Posterior cingulate gyrus (tissue), 11 donors: Measurements from ENCODE around the gene NINJ2.

Experiments
- DNase-seq, 10 donors: peaks; one replicate each; pipeline versions ENCODE4 v3.0.0 to v3.0.0-alpha.2; 2020 to 2021; ENCODE audit warnings: mixed read lengths in 3 of 10
- intact Hi-C: fragments of 100-400 bp; cut with DNase I; formaldehyde crosslinking; loops from one replicate; pipeline ENCODE4 v1.15.1; 2023

NINJ2 gene

GRCh38 chr12:543114-543451 is 120.2 kb downstream of the NINJ2 start:
- intact Hi-C loops: no loop called here
- peak in 2 of 10 donors; percentile 47 to 55 for DNase-seq

GRCh38 chr12:542395-543113 is 120.7 kb downstream of the NINJ2 start:
- intact Hi-C loops: no loop called here
- peak in 2 of 10 donors; percentile 15 to 58 for DNase-seq

DNA sequence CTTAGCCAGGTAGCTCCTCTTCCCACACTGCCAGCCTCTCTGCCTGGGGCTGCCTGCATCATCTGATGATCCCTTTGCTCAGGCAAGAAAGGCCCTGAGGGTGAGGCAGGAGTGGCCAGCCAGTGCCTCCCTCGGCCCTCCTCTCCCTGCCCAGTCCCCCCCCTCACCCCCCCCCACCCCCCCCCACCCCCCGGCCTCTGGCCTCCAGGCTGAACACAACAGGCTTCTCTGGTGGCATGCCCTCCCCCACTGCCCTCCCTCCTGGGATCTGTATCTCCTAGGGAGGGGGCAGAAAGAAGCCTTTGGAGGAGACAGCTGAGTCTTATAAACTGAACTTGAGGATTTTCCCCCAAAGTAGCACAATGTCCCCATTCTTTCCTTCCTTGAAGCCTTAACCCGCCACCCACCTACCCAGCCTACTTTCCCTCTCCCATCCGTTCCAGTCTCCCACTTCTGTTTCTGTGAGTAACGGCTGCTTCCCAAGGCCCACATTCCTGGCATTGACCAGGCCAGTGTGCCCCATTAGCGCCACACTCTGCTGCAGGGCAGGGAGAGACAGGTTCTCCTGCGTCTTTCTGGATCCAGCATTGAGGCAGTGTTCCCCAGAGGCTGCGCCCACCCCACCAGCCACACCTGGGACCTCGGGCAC is 121.4 kb downstream of the NINJ2 start:
- peak in 2 of 10 donors; percentile 49 to 76 for DNase-seq
- intact Hi-C loops: no loop called here

DNA sequence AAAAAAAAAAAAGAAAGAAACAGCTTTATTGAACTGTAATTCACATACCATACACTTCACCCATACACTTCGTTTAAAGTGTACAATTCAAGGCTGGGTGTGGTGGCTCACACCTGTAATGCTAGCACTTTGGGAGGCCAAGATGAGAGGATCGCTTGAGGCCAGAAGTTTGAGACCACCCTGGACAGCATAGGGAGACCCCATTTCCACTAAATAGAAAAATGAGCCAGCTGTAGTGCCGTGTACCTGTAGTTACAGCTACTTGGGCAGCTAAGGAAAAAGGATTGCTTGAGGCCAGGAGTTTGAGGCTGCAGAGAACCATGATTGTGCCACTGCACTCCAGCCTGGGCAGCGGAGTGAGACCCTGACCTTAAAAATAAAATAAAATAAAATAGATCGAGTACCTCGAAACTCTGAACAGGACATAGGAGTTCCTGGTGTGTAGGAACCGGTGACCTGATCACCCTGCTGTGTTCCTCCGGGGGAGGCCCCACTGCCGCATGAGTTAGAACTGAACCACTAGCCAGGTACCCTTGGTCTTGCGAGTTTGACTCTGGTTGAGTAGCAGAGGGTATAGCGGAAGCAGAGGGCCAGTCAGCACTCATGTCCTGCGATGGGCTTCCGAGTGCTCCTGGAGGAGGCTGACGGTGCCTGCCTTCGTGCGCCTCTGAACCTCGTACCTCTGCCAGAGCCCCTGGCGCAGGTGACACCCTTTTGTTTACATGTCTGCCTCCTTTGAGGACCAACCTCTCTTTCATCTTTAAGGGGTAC is 123.5 kb downstream of the NINJ2 start:
- intact Hi-C loops: no loop called here

GRCh38 chr12:538731-539539 is 124.3 kb downstream of the NINJ2 start:
- intact Hi-C loops: no loop called here
- peak in 4 of 10 donors; percentile 32 to 83 (median 52) for DNase-seq

More for the DNA sequence above, 123.5 kb downstream of the NINJ2 start:
- peak in 2 of 10 donors; percentile 29 to 53 for DNase-seq

- peak in 1 of 10 donors; percentile 3 for DNase-seq
Measured at GRCh38 chr12:537772-538171, 125.5 kb downstream of the NINJ2 start.

DNA sequence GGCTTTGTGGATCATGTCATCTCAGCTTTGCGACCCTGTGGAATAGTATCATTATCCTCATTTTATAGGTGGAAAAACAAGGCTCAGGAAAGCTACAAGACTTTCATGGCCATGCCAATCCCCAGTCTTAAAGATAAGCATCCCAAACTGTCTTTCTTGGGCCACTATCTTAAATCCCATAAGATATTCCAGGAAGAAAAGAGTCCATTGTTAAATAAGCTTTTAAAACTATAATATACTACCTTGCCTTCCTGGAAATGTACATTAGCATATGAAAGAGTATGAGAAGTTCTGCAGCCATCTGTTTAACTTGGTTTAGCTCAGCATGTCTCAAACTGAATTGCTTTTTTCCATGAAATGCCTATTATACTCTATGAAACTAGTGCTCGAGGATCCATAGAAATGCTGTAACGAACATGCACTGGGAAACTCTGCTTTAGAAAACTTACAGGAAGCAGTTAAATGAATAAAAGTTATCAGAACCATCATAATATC is 126.4 kb downstream of the NINJ2 start:
- no peak for DNase-seq
- intact Hi-C loops: no loop called here

More at GRCh38 chr12:537772-538171, 125.5 kb downstream of the NINJ2 start:
- intact Hi-C loops: no loop called here

DNA sequence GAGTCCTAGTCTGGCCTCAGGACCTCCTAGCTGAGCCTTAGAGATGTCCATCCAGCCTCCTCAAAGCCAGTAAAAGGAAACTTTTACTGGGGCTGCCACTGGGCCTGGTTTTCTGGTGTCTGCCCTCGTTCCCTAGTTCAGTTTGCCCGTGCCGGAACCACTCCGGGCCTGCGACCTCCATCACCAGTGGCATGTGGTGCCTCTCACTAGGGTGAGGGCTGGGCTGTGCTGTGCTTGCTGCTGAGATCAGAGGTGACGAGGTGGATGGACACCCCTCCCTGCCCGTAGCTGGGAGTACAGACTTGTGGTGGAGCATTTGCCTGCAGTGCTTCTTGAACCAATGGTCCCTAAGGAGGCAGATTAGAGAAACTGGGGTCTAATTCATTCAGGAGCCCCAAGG is 127.8 kb downstream of the NINJ2 start:
- peak in 1 of 10 donors; percentile 53 for DNase-seq
- intact Hi-C loops: no loop called here

DNA sequence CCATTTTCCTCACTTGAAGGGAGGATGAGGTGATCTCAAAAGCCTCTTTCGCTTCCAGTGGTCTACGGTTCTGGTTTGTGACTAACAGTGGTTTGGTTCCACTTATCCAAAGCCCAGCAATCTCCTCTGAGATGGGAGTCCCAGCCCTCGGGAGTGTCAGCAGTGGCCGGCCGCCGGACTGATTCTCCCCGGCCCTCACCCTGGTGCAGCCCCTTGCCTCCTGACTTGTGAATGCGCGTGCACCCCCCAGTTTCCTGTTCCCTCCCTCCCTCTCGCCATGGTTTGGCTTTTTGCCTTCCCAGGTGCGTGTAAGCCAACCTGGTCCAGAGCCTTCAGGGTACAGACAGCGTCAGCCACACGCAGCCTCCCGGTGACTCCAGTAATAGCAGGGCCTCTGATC is 129.0 kb downstream of the NINJ2 start:
- intact Hi-C loops: no loop called here
- DNase-seq: peak in 1 of 10 donors; percentile 68

DNA sequence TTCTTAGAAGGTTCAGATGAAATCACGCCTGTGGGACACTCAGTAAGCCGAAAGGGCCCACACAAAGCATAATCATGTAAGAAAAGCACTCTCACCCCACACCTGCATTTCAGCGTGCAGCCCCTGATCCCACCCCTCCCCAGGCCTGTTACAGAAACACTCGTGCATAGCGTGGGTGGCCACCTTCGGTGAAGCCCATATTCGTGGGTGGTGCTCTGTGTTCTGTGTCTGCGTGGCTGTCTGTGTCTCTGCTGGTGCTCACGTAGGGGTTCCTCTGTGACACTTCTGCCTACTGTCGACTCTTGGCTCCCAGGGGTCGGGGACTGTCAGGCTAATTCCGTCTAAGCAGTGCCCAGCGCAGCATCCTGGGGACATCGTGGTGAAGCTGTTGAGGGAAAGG is 129.5 kb downstream of the NINJ2 start:
- DNase-seq: peak in 1 of 10 donors; percentile 76
- intact Hi-C loops: no loop called here

- peak in 1 of 10 donors; percentile 58 for DNase-seq
- intact Hi-C loops: no loop called here
Measured at GRCh38 chr12:532908-533565, 130.2 kb downstream of the NINJ2 start.

DNA sequence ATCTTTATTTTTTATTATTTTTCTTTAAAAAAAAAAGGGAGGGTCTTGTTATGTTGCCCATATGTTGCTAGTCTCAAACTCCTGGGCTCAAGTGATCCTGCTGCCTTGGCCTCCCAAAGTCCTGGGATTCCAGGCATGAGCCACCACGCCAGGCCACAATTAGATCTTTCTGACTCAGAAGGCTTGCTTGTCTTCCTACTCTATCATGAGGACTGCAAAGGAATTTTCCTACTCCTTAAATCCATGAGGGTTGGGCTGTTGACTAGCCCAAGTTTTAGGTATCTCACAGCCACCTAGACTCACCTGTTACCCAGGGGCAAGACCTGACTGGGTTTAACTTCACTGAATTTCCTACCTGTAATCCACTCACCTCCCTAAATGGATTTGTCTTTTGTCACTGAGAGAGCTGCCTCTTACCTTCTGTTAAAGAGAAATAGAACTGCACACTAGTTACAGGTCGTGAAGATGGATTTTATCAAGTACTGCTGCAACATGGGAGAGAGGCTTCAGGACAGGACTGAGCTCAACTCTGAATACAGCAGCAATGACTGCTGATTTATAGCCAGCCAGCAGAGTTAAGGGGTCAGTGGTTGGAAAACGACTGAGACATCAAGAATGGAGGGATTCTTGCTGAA is 131.2 kb downstream of the NINJ2 start:
- intact Hi-C loops: no loop called here
- DNase-seq: peak in 1 of 10 donors; percentile 70

- DNase-seq: peak in 1 of 10 donors; percentile 7
- intact Hi-C loops: no loop called here
Measured at GRCh38 chr12:530821-531220, 132.4 kb downstream of the NINJ2 start.

DNA sequence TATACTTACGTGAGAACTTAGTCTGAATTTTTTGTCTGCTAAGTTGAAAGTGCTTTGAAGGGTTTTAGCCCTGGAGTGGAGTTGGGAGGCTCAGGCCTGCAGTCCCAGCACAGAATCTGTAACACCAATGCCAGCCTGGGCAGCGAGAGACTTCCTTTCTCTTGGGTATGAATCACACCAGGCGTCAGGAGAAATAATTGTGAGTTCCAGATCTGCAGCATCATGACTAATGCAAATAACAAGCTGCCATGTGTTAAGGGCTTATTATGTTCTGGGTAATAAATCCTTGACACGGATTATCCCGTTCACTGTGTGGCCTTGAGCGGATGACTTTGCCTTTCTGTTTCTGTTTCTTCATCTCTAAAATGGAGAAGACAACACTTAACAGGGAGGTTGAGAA is 132.9 kb downstream of the NINJ2 start:
- peak in 2 of 10 donors; percentile 37 to 74 for DNase-seq
- intact Hi-C loops: no loop called here

DNA sequence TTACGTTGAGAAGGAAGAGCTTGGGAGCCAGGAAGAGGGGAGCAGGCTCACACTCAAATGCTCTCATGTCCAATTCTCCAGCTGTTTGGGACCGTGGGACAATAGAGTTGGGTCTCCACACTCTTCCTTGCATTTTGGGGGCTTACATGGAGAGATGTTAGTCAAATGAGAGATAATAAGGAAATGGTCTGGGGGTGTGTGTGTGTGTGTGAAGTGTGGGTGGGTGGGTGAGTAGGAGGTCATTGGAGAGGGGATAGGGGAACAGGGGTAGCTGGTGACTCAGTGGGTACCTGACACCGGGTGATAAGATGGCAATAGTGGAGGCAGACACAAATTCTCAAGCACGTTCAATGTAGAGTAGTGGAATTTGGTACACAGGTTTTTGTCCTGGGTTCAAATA is 135.5 kb downstream of the NINJ2 start:
- intact Hi-C loops: no loop called here

DNA sequence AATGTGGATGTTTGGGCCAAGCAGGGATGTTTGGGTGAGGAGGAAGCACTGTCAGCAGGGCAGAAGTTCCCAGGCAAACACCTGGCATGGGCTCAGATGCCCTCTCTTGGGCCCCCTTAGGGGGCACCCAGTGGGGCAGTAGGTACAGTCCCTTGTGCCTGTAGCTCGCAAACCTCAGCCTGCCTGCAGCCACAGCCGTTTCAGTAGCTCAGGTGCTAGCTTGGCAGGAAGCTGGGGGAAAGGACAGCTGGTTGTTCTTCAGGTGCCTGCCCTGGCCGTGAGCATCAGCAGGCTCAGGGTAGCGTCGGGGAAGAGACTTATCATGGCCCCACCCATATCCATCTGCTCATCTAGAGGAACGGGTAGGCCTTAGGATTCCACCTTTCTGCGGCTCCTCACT is 136.0 kb downstream of the NINJ2 start:
- DNase-seq: peak in 1 of 10 donors; percentile 64
- intact Hi-C loops: no loop called here

More for the DNA sequence above, 135.5 kb downstream of the NINJ2 start:
- peak in 1 of 10 donors; percentile 2 for DNase-seq

- intact Hi-C loops: no loop called here
- peak in 1 of 10 donors; percentile 25 for DNase-seq
Measured at GRCh38 chr12:526089-526488, 137.2 kb downstream of the NINJ2 start.

DNA sequence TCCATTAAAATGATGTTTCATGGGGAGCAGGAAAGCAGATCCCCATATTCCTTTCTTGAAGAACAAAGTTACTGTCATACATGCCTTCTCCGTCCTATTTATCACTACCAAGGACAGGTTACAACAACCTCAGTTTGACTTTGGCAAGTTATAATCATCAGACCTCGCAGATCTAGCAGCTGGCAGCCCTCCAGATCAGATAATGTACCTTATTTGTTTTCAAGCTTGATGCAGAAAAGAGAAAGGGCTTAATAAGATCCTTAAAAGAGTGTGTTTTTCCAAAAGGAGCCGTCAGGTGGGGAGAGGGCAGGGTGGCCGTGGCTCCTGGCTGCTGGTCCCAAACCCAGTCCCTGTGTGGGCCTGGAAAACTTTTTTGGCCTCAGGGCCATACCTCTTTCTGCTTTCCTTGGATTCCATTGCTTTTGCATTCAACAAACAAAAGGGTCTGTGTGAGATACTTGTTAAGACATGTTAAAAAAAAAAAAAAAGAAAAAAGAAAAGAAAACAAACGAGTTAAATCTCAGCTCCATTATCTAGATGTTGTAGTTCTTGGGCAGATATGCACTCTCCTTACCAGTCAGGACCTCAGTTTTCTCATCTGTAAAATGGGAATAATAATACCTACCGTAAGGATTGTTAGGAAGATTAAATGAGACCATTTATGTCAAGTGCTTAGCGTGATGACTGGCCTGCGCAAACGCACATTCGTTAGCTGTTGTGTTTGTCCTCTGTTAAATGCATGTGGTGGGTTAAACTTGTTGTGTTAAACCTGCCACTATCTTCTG is 138.9 kb downstream of the NINJ2 start:
- intact Hi-C loops: no loop called here
- DNase-seq: peak in 1 of 10 donors; percentile 21
